ENCODE measurements around the gene WHRN.

Gene WHRN

DNA sequence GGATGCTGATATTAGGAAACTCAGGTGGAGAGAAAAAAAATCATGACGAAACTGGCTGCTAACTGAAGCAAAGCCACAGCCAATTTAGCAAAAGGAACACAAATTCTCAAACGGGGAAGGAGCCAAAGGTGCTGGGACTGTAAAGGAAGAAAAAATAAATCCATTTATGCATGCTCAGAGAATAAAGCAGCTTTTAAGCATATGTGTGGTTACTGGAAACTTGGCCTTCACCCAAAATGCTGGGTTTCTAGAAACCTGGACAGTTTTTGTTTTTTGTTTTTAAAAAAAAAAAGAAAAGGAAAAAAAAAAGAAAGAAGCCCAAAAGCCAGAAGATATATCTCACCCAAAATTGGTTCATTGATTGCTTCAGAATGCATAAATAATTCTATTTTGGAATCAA is 8.0 kb downstream of the WHRN start:
- Histone ChIP-seq H3K9ac (ENCODE audit: low read length) (no peak overlapping the region), H3K4me2 (ENCODE audit: low read depth, low read length, poor library complexity, severe bottlenecking) (no peak overlapping the region), H3K4me3 (ENCODE audit: insufficient read depth, low read length, poor library complexity, severe bottlenecking) (no peak overlapping the region), H3K27me3 (ENCODE audit: low read length) (no peaks in the 10 kb centered on the region), H3F3A (ENCODE audit: insufficient read depth) (no peaks in the 10 kb centered on the region), H3K36me3 (ENCODE audit: low read length) (no peaks in the 10 kb centered on the region), H2AFZ (ENCODE audit: low read depth, low read length, severe bottlenecking) (no peak overlapping the region), H3K79me2 (ENCODE audit: insufficient read depth, low read length) (no peaks in the 10 kb centered on the region), H3K27ac (ENCODE audit: low read depth, low read length) (no peak overlapping the region), H3K9me3 (ENCODE audit: insufficient read depth, low read length) (no peaks in the 10 kb centered on the region), H4K20me1 (ENCODE audit: low read depth, low read length) (no peaks in the 10 kb centered on the region), H3K9me2 (replicated peaks; ENCODE audit: insufficient read depth, low read length) (no peaks in the 10 kb centered on the region)
- TF ChIP-seq, protein P1, sequence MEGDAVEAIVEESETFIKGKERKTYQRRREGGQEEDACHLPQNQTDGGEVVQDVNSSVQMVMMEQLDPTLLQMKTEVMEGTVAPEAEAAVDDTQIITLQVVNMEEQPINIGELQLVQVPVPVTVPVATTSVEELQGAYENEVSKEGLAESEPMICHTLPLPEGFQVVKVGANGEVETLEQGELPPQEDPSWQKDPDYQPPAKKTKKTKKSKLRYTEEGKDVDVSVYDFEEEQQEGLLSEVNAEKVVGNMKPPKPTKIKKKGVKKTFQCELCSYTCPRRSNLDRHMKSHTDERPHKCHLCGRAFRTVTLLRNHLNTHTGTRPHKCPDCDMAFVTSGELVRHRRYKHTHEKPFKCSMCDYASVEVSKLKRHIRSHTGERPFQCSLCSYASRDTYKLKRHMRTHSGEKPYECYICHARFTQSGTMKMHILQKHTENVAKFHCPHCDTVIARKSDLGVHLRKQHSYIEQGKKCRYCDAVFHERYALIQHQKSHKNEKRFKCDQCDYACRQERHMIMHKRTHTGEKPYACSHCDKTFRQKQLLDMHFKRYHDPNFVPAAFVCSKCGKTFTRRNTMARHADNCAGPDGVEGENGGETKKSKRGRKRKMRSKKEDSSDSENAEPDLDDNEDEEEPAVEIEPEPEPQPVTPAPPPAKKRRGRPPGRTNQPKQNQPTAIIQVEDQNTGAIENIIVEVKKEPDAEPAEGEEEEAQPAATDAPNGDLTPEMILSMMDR (IDR thresholded peaks at IDR 0.05; ENCODE audit: insufficient read depth, low read length, poor library complexity, severe bottlenecking): no peak
- TF ChIP-seq EZH2phosphoT487 (conservative IDR thresholded peaks at IDR 0.05; ENCODE audit: low read length): no peak

DNA sequence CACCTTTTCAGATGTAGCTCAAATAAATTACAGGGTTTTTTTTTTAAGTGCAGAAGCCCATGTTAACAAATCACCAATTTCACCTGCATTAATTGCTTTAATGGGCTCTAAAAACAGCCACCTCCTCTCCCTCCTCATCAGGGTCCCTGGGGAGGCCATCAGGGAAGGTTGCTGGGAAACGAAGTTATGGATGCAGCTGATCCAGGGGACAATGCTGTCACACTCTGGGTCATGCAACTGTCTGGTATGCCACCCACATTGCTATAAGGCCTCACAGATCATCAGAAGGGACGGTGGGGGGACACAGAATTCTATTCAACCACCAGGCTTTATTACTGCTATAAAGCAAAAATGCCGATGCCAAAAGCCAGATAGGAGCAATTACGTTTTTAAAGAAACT is 9.3 kb downstream of the WHRN start:
- H3F3A ChIP-seq (ENCODE audit: insufficient read depth): no peaks in the 10 kb centered on the region
- H3K9me3 ChIP-seq (ENCODE audit: insufficient read depth, low read length): no peaks in the 10 kb centered on the region
- no peaks in the 10 kb centered on the region for H3K36me3 ChIP-seq (ENCODE audit: low read length)
- no peaks in the 10 kb centered on the region for H3K9me2 ChIP-seq (replicated peaks; ENCODE audit: insufficient read depth, low read length)
- H3K79me2 ChIP-seq (ENCODE audit: insufficient read depth, low read length): no peaks in the 10 kb centered on the region
- no peak overlapping the region for H3K27ac ChIP-seq (ENCODE audit: low read depth, low read length)
- no peak overlapping the region for H2AFZ ChIP-seq (ENCODE audit: low read depth, low read length, severe bottlenecking)
- H4K20me1 ChIP-seq (ENCODE audit: low read depth, low read length): no peaks in the 10 kb centered on the region
- no peak overlapping the region for H3K9ac ChIP-seq (ENCODE audit: low read length)
- TF ChIP-seq, protein P1 (IDR thresholded peaks at IDR 0.05; ENCODE audit: insufficient read depth, low read length, poor library complexity, severe bottlenecking): no peak
- no peak for TF ChIP-seq EZH2phosphoT487 (conservative IDR thresholded peaks at IDR 0.05; ENCODE audit: low read length)
- H3K4me2 ChIP-seq (ENCODE audit: low read depth, low read length, poor library complexity, severe bottlenecking): no peak overlapping the region
- H3K27me3 ChIP-seq (ENCODE audit: low read length): no peaks in the 10 kb centered on the region
- H3K4me3 ChIP-seq (ENCODE audit: insufficient read depth, low read length, poor library complexity, severe bottlenecking): no peak overlapping the region

DNA sequence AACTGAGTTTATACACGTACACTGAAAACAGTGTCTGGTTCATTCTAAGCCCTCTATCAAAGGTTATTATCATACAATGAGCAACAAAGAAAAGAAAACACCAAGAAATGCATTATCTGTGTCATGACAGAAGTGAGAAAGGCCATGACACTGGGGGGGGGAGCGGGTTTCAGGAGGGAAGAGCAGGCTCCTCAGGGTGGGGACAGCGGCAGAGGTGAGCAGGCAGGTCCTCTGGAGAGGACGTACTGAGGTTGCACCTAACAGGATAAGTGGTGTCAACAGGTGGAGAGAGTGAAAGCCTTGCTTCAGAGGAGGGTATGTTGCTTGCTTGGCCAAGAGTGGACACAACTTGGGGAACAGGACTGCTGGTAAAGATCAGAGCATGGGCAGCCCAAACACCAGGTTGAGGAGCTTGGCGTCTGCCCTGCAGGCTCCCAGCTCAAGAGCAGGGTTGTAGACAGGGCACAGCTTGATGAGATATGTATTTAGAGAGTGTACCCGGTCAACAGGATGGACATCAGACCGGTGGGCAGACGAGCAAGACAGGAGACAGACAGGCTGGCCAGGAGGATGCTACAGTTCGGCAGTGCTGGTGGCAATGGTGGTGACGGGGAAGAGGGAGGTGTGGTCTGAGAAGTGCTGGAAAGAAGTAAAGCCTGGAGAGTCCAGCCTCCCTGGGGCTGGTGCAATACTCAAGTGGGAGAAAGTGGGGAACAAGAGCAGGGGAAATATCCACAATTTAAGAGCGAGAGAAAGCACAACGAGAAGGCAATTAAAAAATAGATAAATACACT is 10.3 kb downstream of the WHRN start:
- TF ChIP-seq, protein P1 (IDR thresholded peaks at IDR 0.05; ENCODE audit: insufficient read depth, low read length, poor library complexity, severe bottlenecking): no peak
- TF ChIP-seq EZH2phosphoT487 (conservative IDR thresholded peaks at IDR 0.05; ENCODE audit: low read length): no peak
- Histone ChIP-seq H3K4me2 (ENCODE audit: low read depth, low read length, poor library complexity, severe bottlenecking) (no peak overlapping the region), H3K27me3 (ENCODE audit: low read length) (no peaks in the 10 kb centered on the region), H3K9ac (ENCODE audit: low read length) (no peak overlapping the region), H3K4me3 (ENCODE audit: insufficient read depth, low read length, poor library complexity, severe bottlenecking) (no peak overlapping the region), H3F3A (ENCODE audit: insufficient read depth) (no peaks in the 10 kb centered on the region), H3K9me2 (replicated peaks; ENCODE audit: insufficient read depth, low read length) (no peaks in the 10 kb centered on the region), H2AFZ (ENCODE audit: low read depth, low read length, severe bottlenecking) (no peak overlapping the region), H4K20me1 (ENCODE audit: low read depth, low read length) (no peaks in the 10 kb centered on the region), H3K36me3 (ENCODE audit: low read length) (no peaks in the 10 kb centered on the region), H3K79me2 (ENCODE audit: insufficient read depth, low read length) (no peaks in the 10 kb centered on the region), H3K27ac (ENCODE audit: low read depth, low read length) (no peak overlapping the region), H3K9me3 (ENCODE audit: insufficient read depth, low read length) (no peaks in the 10 kb centered on the region)
